HCT116 (cell line): ENCODE data around the gene FAM83B. TPM values are rescaled to one million over a fixed set of nuclear protein-coding genes. Genes with fewer than 3 reads are reported as not detected.

Source experiments
- ATAC-seq: fragments of 200-7000 bp; cut with Tn5 transposase; 2 replicates; pipeline ENCODE4 v1.9.1; 2020; ENCODE audit warnings: mild to moderate bottlenecking, moderate library complexity
- BruUV-seq: library from RNA; stranded (reverse); fragments of 400-500 nt; replicated peaks from 2 replicates; lab custom pipeline; 2021; lab: Mats Ljungman, UMichigan
- CTCF ChIA-PET: fragments of 300-600 bp; sonication (Branson Sonifier 250); formaldehyde crosslinking; loops from one replicate; lab custom pipeline; 2021; ENCODE audit warnings: antibody characterized with exemption; lab: Charles Lee
- POLR2A ChIA-PET: fragments of 300-600, 350-600 bp; sonication (Branson Sonifier 250); formaldehyde crosslinking; loops from one replicate; lab custom pipeline; 2021; ENCODE audit warnings: antibody characterized with exemption; lab: Charles Lee
- RAD21 ChIA-PET, 2 experiments: fragments of 300-600 bp; sonication (Branson Sonifier 250); formaldehyde crosslinking; loops; one replicate each; lab custom pipeline; 2023; ENCODE audit warnings: low total read pairs in 2 of 2; ENCODE audit not compliant: uncharacterized antibody in 2 of 2, unreplicated experiment in 2 of 2, low non-redundant PET in 1 of 2; lab: Charles Lee
- DNase-seq: peaks from one replicate; pipeline ENCODE4 v3.0.0-alpha.2; 2010; ENCODE audit warnings: low read depth, low spot score
- H2AFZ ChIP-seq: fragments of 200-600 bp; shearing (Covaris generic), sonication (generic); 2 replicates; pipeline ENCODE4 v1.6.1; 2017; ENCODE audit warnings: low read depth, mixed run types, mixed read lengths, antibody characterized with exemption, low read length; ENCODE audit not compliant: poor library complexity, severe bottlenecking
- H3K27ac ChIP-seq: 2 replicates; pipeline ENCODE4 v1.5.1; 2012; ENCODE audit warnings: low read depth, low read length
- H3K27me3 ChIP-seq: fragments of 200-600 bp; sonication (generic); 2 replicates; pipeline ENCODE4 v1.6.1; 2016; ENCODE audit warnings: mixed run types, low read length, mixed read lengths; ENCODE audit not compliant: insufficient read depth
- H3K36me3 ChIP-seq, 2 experiments: fragments of 200-500 bp in 1 of 2; fragments of 200-600 bp in 1 of 2; sonication (Bioruptor generic) in 1 of 2; sonication (generic) in 1 of 2; 2 replicates each; pipeline versions ENCODE4 v1.5.1 to v1.6.1; 2014 to 2016; ENCODE audit warnings: low read length in 2 of 2, inconsistent platforms in 1 of 2, mixed read lengths in 1 of 2, mixed run types in 1 of 2; ENCODE audit not compliant: insufficient read depth in 2 of 2, control insufficient read depth in 1 of 2
- H3K4me1 ChIP-seq, 2 experiments: fragments of 200-600 bp in 1 of 2; sonication (generic) in 1 of 2; 2 replicates each; pipeline versions ENCODE4 v1.5.1 to v1.6.1; 2012 to 2017; ENCODE audit warnings: low read length in 2 of 2, inconsistent platforms in 1 of 2, mild to moderate bottlenecking in 1 of 2, mixed read lengths in 1 of 2, mixed run types in 1 of 2, moderate library complexity in 1 of 2; ENCODE audit not compliant: insufficient read depth in 2 of 2, control insufficient read depth in 1 of 2
- H3K4me2 ChIP-seq: fragments of 200-600 bp; sonication (generic); 2 replicates; pipeline ENCODE4 v1.6.1; 2017; ENCODE audit warnings: mixed run types, low read length, mixed read lengths
- H3K4me3 ChIP-seq, 2 experiments: fragments of 200-600 bp in 1 of 2; sonication (generic) in 1 of 2; replicated peaks in 1 of 2; 2 replicates each; pipeline ENCODE4 v1.5.1; 2011 to 2016; ENCODE audit warnings: low read length in 2 of 2, control low read depth in 1 of 2, low read depth in 1 of 2, mild to moderate bottlenecking in 1 of 2, mixed read lengths in 1 of 2, mixed run types in 1 of 2
- H3K79me2 ChIP-seq: fragments of 200-600 bp; sonication (generic); 2 replicates; pipeline ENCODE4 v1.6.1; 2017; ENCODE audit warnings: mild to moderate bottlenecking, mixed run types, low read length, moderate library complexity, mixed read lengths; ENCODE audit not compliant: insufficient read depth
- H3K9ac ChIP-seq: fragments of 200-600 bp; sonication (generic); 2 replicates; pipeline ENCODE4 v1.6.1; 2016; ENCODE audit warnings: low read length, mixed read lengths
- H3K9me2 ChIP-seq: fragments of 200-600 bp; sonication (generic), shearing (Covaris generic); 2 replicates; pipeline ENCODE4 v1.6.1; 2017; ENCODE audit warnings: mixed run types, mild to moderate bottlenecking, moderate library complexity; ENCODE audit not compliant: insufficient read depth
- H3K9me3 ChIP-seq, 2 experiments: fragments of 200-500 bp in 1 of 2; fragments of 200-600 bp in 1 of 2; sonication (Bioruptor generic) in 1 of 2; sonication (generic) in 1 of 2; 2 replicates each; pipeline ENCODE4 v1.6.1; 2014 to 2017; ENCODE audit warnings: low read length in 2 of 2, mixed read lengths in 2 of 2, inconsistent platforms in 1 of 2, low read depth in 1 of 2, mild to moderate bottlenecking in 1 of 2, mixed run types in 1 of 2, moderate library complexity in 1 of 2; ENCODE audit not compliant: control insufficient read depth in 1 of 2, insufficient read depth in 1 of 2
- H4K20me1 ChIP-seq: fragments of 200-600 bp; sonication (generic), shearing (Covaris generic); 2 replicates; pipeline ENCODE4 v1.6.1; 2017; ENCODE audit warnings: mixed run types, mild to moderate bottlenecking, moderate library complexity; ENCODE audit not compliant: insufficient read depth
- CBX3 ChIP-seq: IDR thresholded peaks from 2 replicates; pipeline ENCODE4 v1.6.1; 2012; ENCODE audit warnings: low read depth
- CEBPB ChIP-seq: IDR thresholded peaks from 2 replicates; pipeline ENCODE4 v1.6.1; 2012; ENCODE audit warnings: low read depth
- EZH2phosphoT487 ChIP-seq: fragments of 200-600 bp; IDR thresholded peaks from 2 replicates; pipeline ENCODE4 v1.6.1; 2018; ENCODE audit warnings: antibody characterized with exemption, borderline replicate concordance
- JUND ChIP-seq: IDR thresholded peaks from 2 replicates; pipeline ENCODE4 v1.6.1; 2012
- RAD21 ChIP-seq: IDR thresholded peaks from 2 replicates; pipeline ENCODE4 v1.6.1; 2012; ENCODE audit warnings: low read depth, mild to moderate bottlenecking
- SP1 ChIP-seq: IDR thresholded peaks from 2 replicates; pipeline ENCODE4 v1.6.1; 2012; ENCODE audit warnings: low read depth
- SRF ChIP-seq: IDR thresholded peaks from 2 replicates; pipeline ENCODE4 v1.6.1; 2012; ENCODE audit warnings: low read depth
- TCF7L2 ChIP-seq: IDR thresholded peaks from 2 replicates; pipeline ENCODE4 v1.7.0; 2011; ENCODE audit warnings: borderline replicate concordance, inconsistent platforms; ENCODE audit not compliant: insufficient read depth, insufficient read length; ENCODE audit errors: extremely low read depth
- YY1 ChIP-seq: IDR thresholded peaks from 2 replicates; pipeline ENCODE4 v1.6.1; 2011; ENCODE audit warnings: low read length, low read depth, moderate library complexity, mild to moderate bottlenecking; ENCODE audit not compliant: insufficient replicate concordance; ENCODE audit errors: extremely low read depth
- intact Hi-C: fragments of 100-400 bp; cut with micrococcal nuclease; formaldehyde crosslinking; loops from 2 replicates; pipeline ENCODE4 v1.10.0; 2022
- total RNA-seq: library from RNA; stranded (reverse); gene quantifications from one replicate; pipeline ENCODE4 v1.2.1, GENCODE V29; 2021; ENCODE audit not compliant: unreplicated experiment
- TF ChIP-seq, protein P1 (sequence below): IDR thresholded peaks from 2 replicates; pipeline ENCODE4 v1.6.1; 2011; ENCODE audit warnings: mild to moderate bottlenecking, low read length, moderate library complexity; ENCODE audit not compliant: insufficient replicate concordance; ENCODE audit errors: extremely low read depth
- TF ChIP-seq, protein P2 (sequence below): IDR thresholded peaks from 2 replicates; pipeline ENCODE4 v1.6.1; 2012

FAM83B gene
- total RNA-seq, 1 experiment from 2014 or later, result 16.9 TPM

DNA sequence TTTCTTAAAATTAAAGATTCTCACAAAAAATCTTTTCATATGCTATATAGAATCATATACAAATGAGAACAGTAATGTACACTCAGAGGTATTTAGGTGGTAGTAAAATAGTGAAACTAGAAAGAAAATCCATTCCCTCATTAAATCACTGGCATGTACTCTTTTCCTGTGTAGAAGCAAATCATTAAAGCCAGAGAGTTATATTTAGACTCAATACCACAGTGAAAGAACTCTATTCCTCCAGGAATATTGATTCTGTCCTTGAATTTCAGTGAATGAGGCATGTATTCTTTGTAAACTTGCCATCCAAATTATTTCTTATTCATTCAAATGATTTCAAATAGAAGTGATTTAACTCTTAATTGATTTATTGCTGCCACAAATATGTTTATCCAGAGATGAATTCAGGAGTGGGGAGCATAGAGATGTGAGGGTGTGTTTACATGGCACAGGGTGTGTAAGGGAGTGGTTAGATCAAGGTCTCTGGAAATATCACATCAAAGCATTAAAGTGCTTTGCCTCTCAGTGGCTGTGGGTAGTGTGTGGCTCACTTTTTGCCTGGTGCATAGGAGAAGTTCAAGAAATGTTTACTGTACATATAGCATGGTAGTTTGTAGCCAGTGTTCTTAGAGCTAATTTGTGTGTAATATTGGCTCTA lies 141.2 kb downstream of the FAM83B start:
- H3K36me3 ChIP-seq, result no peaks in the 10 kb centered on the region
- intact Hi-C loops, result no loop called here
- no TSS peak for BruUV-seq
- POLR2A ChIA-PET, result no interaction called here
- CTCF ChIA-PET, result no interaction called here
- no peak for DNase-seq
- peak; percentile 35 for TF ChIP-seq TCF7L2
- TF ChIP-seq CBX3, result no peak
- peak; percentile 17; the same call in 1 of the 2 replicates for TF ChIP-seq JUND
- TF ChIP-seq, all 23 proteins: peak for 2
- no peaks in the 10 kb centered on the region for H3K9me2 ChIP-seq
- H3K4me1 ChIP-seq, result peaks cover 0 to 17% of the 10 kb centered on the region in 2 experiments; a peak in 3 of 4 replicates
- H3K4me3 ChIP-seq, result no peak overlapping the region
- no peaks in the 10 kb centered on the region for H3K27me3 ChIP-seq
- peak; percentile 89 for ATAC-seq
- H2AFZ ChIP-seq, result peak overlapping the region; percentile 20
- no peaks in the 10 kb centered on the region for H3K9me3 ChIP-seq
- RAD21 ChIA-PET, result no interaction called here
- peak overlapping the region; percentile 46 for H3K4me2 ChIP-seq
- no peaks in the 10 kb centered on the region for H3K79me2 ChIP-seq
- no peak overlapping the region; the same call in 1 of the 2 replicates for H3K27ac ChIP-seq
- no peak overlapping the region for H3K9ac ChIP-seq
- no peaks in the 10 kb centered on the region for H4K20me1 ChIP-seq

DNA sequence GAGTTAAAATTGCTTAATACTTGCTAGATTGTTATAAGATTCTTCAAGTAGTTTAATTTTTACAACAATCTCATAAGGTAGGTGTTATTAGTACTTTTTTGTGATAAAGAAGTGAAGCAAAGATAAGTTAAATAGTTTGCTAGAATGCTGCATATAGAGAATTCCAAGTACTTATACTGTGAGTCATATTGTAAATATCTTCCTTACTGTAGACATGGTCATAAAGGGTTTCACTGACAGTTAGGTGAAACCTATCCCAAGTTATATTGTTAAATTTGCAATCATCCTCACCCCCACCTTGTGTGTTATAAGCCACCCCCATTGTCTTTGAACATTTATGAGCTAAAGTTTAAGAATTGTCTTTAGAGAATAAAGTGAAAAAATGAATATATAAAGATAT lies 142.0 kb downstream of the FAM83B start:
- no peak for ATAC-seq
- RAD21 ChIA-PET, result no interaction called here
- Histone ChIP-seq H3K9me3 (no peaks in the 10 kb centered on the region), H3K36me3 (no peaks in the 10 kb centered on the region), H3K79me2 (no peaks in the 10 kb centered on the region), H3K4me1 (peaks cover 0 to 17% of the 10 kb centered on the region in 2 experiments; a peak in 3 of 4 replicates), H3K4me2 (peak overlapping the region; percentile 46; the same call in 1 of the 2 replicates), H3K27ac (no peak overlapping the region), H3K4me3 (no peak overlapping the region), H4K20me1 (no peaks in the 10 kb centered on the region), H3K27me3 (no peaks in the 10 kb centered on the region), H3K9me2 (no peaks in the 10 kb centered on the region), H3K9ac (no peak overlapping the region), H2AFZ (peak overlapping the region; percentile 20)
- intact Hi-C loops, result no loop called here
- POLR2A ChIA-PET, result no interaction called here
- CTCF ChIA-PET, result no interaction called here
- DNase-seq, result no peak
- no peak for TF ChIP-seq SRF
- TF ChIP-seq EZH2phosphoT487, result no peak
- no peak for TF ChIP-seq YY1
- no peak for TF ChIP-seq CEBPB
- no peak for TF ChIP-seq SP1
- TF ChIP-seq, protein P1, sequence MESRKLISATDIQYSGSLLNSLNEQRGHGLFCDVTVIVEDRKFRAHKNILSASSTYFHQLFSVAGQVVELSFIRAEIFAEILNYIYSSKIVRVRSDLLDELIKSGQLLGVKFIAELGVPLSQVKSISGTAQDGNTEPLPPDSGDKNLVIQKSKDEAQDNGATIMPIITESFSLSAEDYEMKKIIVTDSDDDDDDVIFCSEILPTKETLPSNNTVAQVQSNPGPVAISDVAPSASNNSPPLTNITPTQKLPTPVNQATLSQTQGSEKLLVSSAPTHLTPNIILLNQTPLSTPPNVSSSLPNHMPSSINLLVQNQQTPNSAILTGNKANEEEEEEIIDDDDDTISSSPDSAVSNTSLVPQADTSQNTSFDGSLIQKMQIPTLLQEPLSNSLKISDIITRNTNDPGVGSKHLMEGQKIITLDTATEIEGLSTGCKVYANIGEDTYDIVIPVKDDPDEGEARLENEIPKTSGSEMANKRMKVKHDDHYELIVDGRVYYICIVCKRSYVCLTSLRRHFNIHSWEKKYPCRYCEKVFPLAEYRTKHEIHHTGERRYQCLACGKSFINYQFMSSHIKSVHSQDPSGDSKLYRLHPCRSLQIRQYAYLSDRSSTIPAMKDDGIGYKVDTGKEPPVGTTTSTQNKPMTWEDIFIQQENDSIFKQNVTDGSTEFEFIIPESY, result no peak
- TF ChIP-seq, protein P2, sequence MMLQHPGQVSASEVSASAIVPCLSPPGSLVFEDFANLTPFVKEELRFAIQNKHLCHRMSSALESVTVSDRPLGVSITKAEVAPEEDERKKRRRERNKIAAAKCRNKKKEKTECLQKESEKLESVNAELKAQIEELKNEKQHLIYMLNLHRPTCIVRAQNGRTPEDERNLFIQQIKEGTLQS, result no peak
- TF ChIP-seq CBX3, result no peak
- no peak for TF ChIP-seq TCF7L2
- no peak for TF ChIP-seq RAD21
- no TSS peak for BruUV-seq
